ENCODE results near the gene DLG2.

DNA sequence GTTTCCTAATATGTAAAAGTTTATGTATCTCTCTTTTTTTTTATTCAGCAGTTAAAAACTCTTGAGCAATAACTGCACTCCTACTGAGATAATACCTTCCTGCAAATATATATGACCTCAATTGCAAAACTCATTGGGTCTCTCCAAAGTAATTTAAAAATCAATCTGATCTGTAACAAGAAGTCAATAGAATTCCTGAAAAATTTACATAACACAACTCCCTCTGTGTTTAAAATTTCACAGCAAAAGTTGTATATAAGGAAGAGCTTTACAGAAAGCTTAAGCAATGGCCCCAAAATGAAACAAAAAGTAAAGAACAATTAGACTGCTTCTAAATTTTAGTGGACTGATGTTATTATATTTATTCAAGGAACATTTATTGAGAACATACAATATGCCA lies 313.4 kb downstream of the DLG2 start:
- no peak for TF ChIP-seq POLR2A (IDR thresholded peaks at IDR 0.05)
- TF ChIP-seq, protein P1, sequence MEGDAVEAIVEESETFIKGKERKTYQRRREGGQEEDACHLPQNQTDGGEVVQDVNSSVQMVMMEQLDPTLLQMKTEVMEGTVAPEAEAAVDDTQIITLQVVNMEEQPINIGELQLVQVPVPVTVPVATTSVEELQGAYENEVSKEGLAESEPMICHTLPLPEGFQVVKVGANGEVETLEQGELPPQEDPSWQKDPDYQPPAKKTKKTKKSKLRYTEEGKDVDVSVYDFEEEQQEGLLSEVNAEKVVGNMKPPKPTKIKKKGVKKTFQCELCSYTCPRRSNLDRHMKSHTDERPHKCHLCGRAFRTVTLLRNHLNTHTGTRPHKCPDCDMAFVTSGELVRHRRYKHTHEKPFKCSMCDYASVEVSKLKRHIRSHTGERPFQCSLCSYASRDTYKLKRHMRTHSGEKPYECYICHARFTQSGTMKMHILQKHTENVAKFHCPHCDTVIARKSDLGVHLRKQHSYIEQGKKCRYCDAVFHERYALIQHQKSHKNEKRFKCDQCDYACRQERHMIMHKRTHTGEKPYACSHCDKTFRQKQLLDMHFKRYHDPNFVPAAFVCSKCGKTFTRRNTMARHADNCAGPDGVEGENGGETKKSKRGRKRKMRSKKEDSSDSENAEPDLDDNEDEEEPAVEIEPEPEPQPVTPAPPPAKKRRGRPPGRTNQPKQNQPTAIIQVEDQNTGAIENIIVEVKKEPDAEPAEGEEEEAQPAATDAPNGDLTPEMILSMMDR (IDR thresholded peaks at IDR 0.05), result no peak

All from suprapubic skin (tissue), 3 donors.